C4-2B (cell line): Measurements from ENCODE around the gene ATR.

Experiments
- H3K27ac ChIP-seq: fragments of 450-650 bp; 2 replicates; pipeline ENCODE4 v1.5.1; 2017
- CTCF ChIP-seq: fragments of 450-650 bp; conservative IDR thresholded peaks from 2 replicates; pipeline ENCODE4 v1.5.1; 2017; ENCODE audit warnings: mild to moderate bottlenecking
- ZFX ChIP-seq: fragments of 450-650 bp; IDR thresholded peaks from 2 replicates; pipeline ENCODE4 v1.6.1; 2017

ATR gene

GRCh38 chr3:142489572-142490323 is 88.8 kb downstream of the ATR start:
- H3K27ac ChIP-seq, result peak overlapping the region; percentile 92; the same call in 1 of the 2 replicates
- TF ChIP-seq ZFX, result no peak
- no peak; the same call in 1 of the 2 replicates for TF ChIP-seq CTCF

DNA sequence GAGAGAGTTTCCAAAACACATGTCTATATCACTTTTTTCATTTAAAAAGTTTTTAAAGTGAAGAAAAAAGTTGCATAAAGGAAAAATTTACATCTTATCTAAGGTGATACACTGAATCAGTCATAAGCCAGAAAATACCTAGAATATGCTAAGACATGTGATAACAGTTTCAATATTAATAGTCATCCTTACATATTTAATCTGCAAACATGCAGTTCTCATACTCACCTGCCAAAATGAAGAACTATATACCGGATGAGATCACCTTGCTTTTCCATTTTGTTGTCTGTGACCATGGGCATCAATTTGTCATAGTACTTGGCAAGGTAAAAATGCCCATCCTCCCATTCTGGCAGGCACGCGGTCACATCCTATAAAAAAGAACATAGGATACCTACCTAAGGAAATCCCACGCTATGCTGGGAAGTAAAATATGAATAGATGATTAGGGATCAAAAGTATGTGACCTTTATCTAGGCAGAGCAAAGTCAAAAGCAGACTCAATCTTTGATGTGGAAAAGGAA is 93.6 kb downstream of the ATR start:
- TF ChIP-seq ZFX, result no peak
- H3K27ac ChIP-seq, result peak overlapping the region; percentile 78; the same call in 1 of the 2 replicates

DNA sequence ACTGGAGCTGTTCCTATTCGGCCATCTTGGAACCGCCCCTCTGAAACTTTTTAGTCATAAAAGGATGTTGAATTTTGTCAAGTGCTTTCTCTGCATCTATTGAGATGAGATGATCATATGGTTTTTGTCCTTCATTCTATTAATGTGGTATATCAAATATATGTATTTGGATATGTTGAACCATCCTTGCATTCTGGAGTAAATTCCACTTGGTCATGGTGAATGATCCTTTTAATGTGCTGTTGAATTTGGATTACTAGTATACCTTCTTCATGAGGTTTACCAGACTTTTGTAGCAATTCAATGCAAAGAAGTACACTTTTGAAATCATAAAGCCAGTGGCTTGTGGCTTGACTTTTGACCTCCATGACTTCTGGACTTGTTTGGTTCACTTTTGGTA is 97.3 kb downstream of the ATR start:
- H3K27ac ChIP-seq, result no peak overlapping the region
- TF ChIP-seq CTCF (no peak), ZFX (no peak)

DNA sequence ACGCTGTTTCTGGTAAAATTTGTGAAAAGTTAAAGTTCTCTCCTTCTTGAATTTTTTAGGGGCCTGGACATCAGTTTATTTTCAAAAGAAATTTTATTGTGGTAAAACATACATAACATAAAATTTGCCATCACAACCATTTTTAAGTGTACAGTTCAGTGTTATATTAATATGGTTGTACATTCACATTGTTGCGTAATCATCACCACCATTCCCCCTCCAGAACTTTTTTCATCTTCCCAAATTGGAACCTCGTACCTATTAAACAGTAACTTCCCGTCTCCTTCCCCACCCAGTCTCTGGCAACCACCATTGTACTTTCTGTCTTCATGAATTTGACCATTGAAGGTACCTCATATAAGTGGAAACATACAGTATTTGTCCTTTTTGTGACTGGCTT is 107.7 kb downstream of the ATR start:
- H3K27ac ChIP-seq, result no peak overlapping the region
- no peak for TF ChIP-seq ZFX

GRCh38 chr3:142468456-142468855 is 110.1 kb downstream of the ATR start:
- TF ChIP-seq ZFX (no peak), CTCF (no peak)
- H3K27ac ChIP-seq, result no peak overlapping the region

DNA sequence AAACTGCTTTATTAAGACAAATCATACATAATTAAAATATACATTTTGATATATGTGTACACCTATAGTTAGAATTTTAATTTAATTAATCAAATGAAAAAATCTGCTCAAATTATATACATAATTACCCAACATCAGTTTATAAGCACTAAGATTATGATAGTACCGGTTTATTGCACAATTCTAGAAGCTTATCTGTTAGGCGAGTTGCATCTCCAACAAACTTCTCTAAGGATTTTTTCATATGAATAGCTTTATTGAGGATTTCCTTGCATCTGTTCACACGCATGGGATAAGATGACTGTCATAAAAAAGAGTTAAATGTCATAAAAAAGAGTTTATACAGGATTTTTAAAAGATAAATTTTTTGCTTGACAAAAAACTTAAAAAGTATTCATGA is 110.8 kb downstream of the ATR start:
- TF ChIP-seq CTCF (no peak), ZFX (no peak)
- H3K27ac ChIP-seq, result no peak overlapping the region

GRCh38 chr3:142460689-142461088 is 117.8 kb downstream of the ATR start:
- no peak overlapping the region for H3K27ac ChIP-seq
- TF ChIP-seq ZFX (no peak), CTCF (no peak)

- H3K27ac ChIP-seq, result no peak overlapping the region
- TF ChIP-seq CTCF (no peak), ZFX (no peak)
These were observed 118.6 kb downstream of the ATR start for GRCh38 chr3:142459929-142460328.
